ENCODE measurements around the gene PCDHB14. TPM values are rescaled to one million over a fixed set of nuclear protein-coding genes. Genes with fewer than 3 reads are reported as not detected.
"Not testable (repeated sequence)": the region's sequence is repeated elsewhere in the genome, so short reads cannot be mapped to it uniquely, and the experiment has no call there.

The PCDHB14 gene
- total RNA-seq (not detected), polyA plus RNA-seq (not detected), total RNA-seq (0 reads per million in 6 experiments)

DNA sequence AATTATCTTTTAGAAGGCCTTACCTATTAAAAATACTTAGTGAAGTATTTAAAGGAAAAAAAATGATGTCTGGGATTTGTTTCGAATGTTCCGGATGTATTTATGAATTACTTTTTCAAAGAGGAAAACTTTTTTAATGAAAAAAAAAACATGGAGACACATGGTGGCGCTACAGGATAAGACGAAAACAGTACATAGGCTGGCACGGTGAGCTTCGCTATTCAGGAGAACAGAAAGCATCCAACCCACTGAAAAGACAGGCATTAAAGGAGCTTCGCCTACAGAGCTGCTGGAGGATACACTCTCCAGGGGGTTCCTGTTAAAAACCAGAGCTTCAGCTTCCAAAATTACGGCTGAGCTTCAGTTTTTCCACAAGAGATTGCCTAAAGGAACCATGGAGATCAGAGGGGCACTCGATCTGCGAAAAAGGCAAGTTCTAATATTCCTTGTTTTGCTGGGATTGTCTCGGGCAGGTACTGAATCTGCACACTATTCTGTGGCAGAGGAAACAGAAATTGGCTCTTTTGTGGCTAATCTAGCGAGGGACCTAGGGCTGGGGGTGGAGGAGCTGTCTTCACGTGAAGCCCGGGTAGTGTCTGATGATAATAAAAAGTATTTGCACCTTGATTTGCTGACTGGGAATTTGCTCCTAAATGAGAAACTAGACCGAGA is at the start of gene PCDHB14:
PCDHB14 (plus strand) TSS at position 232 of the 672 bp plus-strand sequence; CDS start at position 395, 163 bp downstream.
- Mint-ChIP-seq H3K27ac (no peak within 1 kb of the TSS), H3K4me3 (peak within 1 kb of the TSS in 6 of 10 donors; percentile 13 to 55 (median 20)), H3K27me3 (peaks cover 33 to 63% (median 60%) of the 10 kb centered on the region in 5 donors), H3K9me3 (peaks cover 7 to 78% (median 34%) of the 10 kb centered on the region in 9 donors), H3K4me1 (peaks cover 0 to 2% (median 0%) of the 10 kb centered on the region in 4 donors), H3K36me3 (peaks cover 6 to 45% (median 14%) of the 10 kb centered on the region in 3 donors)
- peak in 1 of 10 donors; percentile 2 for DNase-seq
- ATAC-seq = no peak
- POLR2A ChIA-PET = no interaction called here

DNA sequence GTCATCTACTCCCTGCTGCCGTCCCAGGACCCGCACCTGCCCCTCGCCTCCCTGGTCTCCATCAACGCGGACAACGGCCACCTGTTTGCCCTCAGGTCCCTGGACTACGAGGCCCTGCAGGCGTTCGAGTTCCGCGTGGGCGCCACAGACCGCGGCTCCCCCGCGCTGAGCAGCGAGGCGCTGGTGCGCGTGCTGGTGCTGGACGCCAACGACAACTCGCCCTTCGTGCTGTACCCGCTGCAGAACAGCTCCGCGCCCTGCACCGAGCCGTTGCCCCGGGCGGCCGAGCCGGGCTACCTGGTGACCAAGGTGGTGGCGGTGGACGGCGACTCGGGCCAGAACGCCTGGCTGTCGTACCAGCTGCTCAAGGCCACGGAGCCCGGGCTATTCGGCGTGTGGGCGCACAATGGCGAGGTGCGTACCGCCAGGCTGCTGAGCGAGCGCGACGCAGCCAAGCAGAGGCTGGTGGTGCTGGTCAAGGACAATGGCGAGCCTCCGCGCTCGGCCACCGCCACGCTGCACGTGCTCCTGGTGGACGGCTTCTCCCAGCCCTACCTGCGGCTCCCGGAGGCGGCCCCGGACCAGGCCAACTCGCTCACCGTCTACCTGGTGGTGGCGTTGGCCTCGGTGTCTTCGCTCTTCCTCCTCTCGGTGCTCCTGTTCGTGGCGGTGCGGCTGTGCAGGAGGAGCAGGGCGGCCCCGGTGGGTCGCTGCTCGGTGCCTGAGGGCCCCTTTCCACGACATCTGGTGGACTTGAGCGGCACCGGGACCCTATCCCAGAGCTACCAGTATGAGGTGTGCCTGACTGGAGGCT is 48.6 kb upstream of the PCDHB14 start:
- H3K27ac Mint-ChIP-seq, ATAC-seq, H3K4me1 Mint-ChIP-seq, POLR2A ChIA-PET, DNase-seq: not testable (repeated sequence)
- Mint-ChIP-seq H3K9me3 (peaks cover 0 to 24% (median 11%) of the 10 kb centered on the region in 9 donors), H3K4me3 (peak overlapping the region in 1 of 10 donors; percentile 10), H3K27me3 (peaks cover 10 to 29% (median 24%) of the 10 kb centered on the region in 5 donors), H3K36me3 (peaks cover 0 to 16% (median 5%) of the 10 kb centered on the region in 3 donors)

DNA sequence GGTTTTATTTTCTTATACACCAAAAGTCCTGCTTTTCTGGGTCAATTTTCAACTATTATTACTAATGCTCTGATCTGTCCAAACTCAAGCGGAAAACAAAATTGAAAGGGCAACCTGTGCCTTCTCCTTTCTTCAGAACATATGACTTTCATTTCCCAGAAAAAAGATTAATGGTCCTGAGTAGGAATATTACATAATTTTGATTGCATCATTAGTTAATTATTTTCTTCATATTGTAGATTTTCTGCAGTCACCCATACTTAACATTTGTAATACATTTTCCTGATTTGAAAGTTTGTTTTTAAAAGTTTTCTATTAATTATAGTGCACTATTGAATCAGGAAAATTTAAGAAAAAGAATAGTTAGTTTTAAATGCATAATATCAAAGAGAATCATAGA is 47.2 kb upstream of the PCDHB14 start:
- ATAC-seq = no peak
- DNase-seq = no peak
- Mint-ChIP-seq H3K4me3 (no peak overlapping the region), H3K27me3 (peaks cover 14 to 28% (median 19%) of the 10 kb centered on the region in 5 donors), H3K27ac (no peak overlapping the region), H3K9me3 (peaks cover 0 to 31% (median 17%) of the 10 kb centered on the region in 9 donors), H3K36me3 (peaks cover 0 to 21% (median 5%) of the 10 kb centered on the region in 3 donors), H3K4me1 (peaks cover 0 to 6% (median 2%) of the 10 kb centered on the region in 4 donors)
- POLR2A ChIA-PET = no interaction called here

DNA sequence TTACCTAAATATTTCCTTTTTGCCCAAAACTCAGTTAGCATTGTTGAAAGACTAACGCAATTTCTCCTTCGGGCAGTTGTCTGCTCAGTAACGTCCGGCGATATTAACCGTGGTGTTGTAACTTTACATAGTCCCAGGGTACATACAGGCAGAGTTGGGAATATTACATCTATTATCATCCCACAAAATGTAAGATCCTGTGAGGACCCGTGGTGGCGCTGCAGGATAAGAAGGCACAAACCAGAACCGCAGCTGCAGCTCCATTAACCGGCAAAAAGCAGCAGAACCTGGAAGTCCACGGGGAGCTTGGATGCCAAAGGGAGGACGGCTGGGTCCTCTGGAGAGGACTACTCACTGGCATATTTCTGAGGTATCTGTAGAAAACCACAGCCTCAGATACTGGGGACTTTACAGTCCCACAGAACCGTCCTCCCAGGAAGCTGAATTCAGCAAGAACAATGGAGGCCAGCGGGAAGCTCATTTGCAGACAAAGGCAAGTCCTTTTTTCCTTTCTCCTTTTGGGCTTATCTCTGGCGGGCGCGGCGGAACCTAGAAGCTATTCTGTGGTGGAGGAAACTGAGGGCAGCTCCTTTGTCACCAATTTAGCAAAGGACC is 45.5 kb upstream of the PCDHB14 start, which contains the start of gene PCDHB8:
PCDHB8 (plus strand) TSS at position 214 of the 615 bp plus-strand sequence; CDS start at position 459, 245 bp downstream.
- Mint-ChIP-seq H3K9me3 (peaks cover 0 to 40% (median 25%) of the 10 kb centered on the region in 9 donors), H3K27me3 (peaks cover 21 to 36% (median 26%) of the 10 kb centered on the region in 5 donors), H3K36me3 (peaks cover 1 to 22% (median 4%) of the 10 kb centered on the region in 3 donors)
- H3K4me3 Mint-ChIP-seq, ATAC-seq, H3K27ac Mint-ChIP-seq, POLR2A ChIA-PET, H3K4me1 Mint-ChIP-seq, DNase-seq: not testable (repeated sequence)

DNA sequence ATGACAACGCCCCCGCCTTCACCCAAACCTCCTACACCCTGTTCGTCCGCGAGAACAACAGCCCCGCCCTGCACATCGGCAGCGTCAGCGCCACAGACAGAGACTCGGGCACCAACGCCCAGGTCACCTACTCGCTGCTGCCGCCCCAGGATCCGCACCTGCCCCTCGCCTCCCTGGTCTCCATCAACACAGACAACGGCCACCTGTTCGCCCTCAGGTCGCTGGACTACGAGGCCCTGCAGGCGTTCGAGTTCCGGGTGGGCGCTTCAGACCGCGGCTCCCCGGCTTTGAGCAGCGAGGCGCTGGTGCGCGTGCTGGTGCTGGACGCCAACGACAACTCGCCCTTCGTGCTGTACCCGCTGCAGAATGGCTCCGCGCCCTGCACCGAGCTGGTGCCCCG is 43.8 kb upstream of the PCDHB14 start:
- H3K27me3 Mint-ChIP-seq = peaks cover 20 to 33% (median 25%) of the 10 kb centered on the region in 5 donors
- H3K27ac Mint-ChIP-seq, H3K4me1 Mint-ChIP-seq, H3K4me3 Mint-ChIP-seq, POLR2A ChIA-PET, ATAC-seq: not testable (repeated sequence)
- DNase-seq = peak in 1 of 10 donors; percentile 65
- peaks cover 0 to 23% (median 4%) of the 10 kb centered on the region in 3 donors for H3K36me3 Mint-ChIP-seq
- H3K9me3 Mint-ChIP-seq = peaks cover 0 to 35% (median 24%) of the 10 kb centered on the region in 9 donors

DNA sequence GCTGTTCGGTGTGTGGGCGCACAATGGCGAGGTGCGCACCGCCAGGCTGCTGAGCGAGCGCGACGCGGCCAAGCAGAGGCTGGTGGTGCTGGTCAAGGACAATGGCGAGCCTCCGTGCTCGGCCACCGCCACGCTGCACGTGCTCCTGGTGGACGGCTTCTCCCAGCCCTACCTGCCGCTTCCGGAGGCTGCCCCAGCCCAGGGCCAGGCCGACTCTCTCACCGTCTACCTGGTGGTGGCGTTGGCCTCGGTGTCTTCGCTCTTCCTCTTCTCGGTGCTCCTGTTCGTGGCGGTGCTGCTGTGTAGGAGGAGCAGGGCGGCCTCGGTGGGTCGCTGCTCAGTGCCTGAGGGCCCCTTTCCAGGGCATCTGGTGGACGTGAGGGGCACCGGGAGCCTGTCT is 43.3 kb upstream of the PCDHB14 start:
- Mint-ChIP-seq H3K9me3 (peaks cover 0 to 38% (median 28%) of the 10 kb centered on the region in 9 donors), H3K36me3 (peaks cover 5 to 28% (median 7%) of the 10 kb centered on the region in 3 donors), H3K27me3 (peaks cover 25 to 38% (median 30%) of the 10 kb centered on the region in 5 donors), H3K4me3 (peak overlapping the region in 1 of 10 donors; percentile 43)
- POLR2A ChIA-PET, ATAC-seq, H3K27ac Mint-ChIP-seq, H3K4me1 Mint-ChIP-seq: not testable (repeated sequence)
- peak in 1 of 10 donors; percentile 53 for DNase-seq

DNA sequence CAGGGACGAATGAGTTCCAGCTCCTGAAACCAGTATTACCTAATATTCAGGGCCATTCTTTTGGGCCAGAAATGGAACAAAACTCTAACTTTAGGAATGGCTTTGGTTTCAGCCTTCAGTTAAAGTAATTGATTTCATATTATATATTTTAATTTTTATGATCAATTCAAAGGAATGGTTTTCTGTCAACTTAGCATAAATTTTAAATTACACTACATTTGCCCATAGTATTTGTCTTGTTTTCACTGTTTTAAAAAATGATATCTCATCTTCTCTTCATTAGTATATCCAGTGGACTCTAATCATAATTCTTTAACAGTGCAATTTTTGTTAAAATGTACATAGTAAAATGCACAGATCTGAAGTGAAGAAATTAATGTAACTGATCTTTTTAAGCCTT is 42.8 kb upstream of the PCDHB14 start:
- ATAC-seq = no peak
- DNase-seq = no peak
- peak overlapping the region in 1 of 10 donors; percentile 43 for H3K4me3 Mint-ChIP-seq
- peaks cover 5 to 32% (median 9%) of the 10 kb centered on the region in 3 donors for H3K36me3 Mint-ChIP-seq
- H3K4me1 Mint-ChIP-seq = no peaks in the 10 kb centered on the region
- H3K9me3 Mint-ChIP-seq = peaks cover 0 to 40% (median 32%) of the 10 kb centered on the region in 9 donors
- POLR2A ChIA-PET = no interaction called here
- no peak overlapping the region for H3K27ac Mint-ChIP-seq
- peaks cover 27 to 40% (median 34%) of the 10 kb centered on the region in 5 donors for H3K27me3 Mint-ChIP-seq

DNA sequence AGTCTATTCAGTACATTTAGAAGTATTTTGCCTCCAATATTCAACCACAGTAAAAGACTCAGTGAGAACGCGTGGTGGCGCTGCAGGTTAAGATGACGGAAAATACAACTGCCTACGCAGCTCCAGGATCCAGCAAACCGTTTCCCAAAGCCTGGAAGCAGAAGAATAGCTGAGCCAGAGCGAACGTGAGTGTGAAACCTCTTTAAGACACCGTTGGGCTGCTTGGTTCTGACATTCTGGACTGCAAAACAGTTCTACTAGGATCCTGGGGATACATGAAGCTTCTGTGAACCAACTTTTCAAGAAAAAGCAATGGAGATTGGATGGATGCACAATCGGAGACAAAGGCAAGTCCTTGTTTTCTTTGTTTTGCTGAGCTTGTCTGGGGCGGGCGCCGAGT is 40.9 kb upstream of the PCDHB14 start, which contains the start of gene PCDHB16:
PCDHB16 (plus strand) TSS at position 140 of the 400 bp plus-strand sequence; CDS start at position 313, 173 bp downstream.
- no peak within 1 kb of the TSS for H3K27ac Mint-ChIP-seq
- H3K27me3 Mint-ChIP-seq = peaks cover 37 to 55% (median 45%) of the 10 kb centered on the region in 5 donors
- peaks cover 5 to 43% (median 9%) of the 10 kb centered on the region in 3 donors for H3K36me3 Mint-ChIP-seq
- no peak for ATAC-seq
- DNase-seq = no peak
- POLR2A ChIA-PET = no interaction called here
- no peak within 1 kb of the TSS for H3K4me3 Mint-ChIP-seq
- H3K4me1 Mint-ChIP-seq = peaks cover 2 to 6% (median 4%) of the 10 kb centered on the region in 4 donors
- peaks cover 6 to 47% (median 41%) of the 10 kb centered on the region in 9 donors for H3K9me3 Mint-ChIP-seq

DNA sequence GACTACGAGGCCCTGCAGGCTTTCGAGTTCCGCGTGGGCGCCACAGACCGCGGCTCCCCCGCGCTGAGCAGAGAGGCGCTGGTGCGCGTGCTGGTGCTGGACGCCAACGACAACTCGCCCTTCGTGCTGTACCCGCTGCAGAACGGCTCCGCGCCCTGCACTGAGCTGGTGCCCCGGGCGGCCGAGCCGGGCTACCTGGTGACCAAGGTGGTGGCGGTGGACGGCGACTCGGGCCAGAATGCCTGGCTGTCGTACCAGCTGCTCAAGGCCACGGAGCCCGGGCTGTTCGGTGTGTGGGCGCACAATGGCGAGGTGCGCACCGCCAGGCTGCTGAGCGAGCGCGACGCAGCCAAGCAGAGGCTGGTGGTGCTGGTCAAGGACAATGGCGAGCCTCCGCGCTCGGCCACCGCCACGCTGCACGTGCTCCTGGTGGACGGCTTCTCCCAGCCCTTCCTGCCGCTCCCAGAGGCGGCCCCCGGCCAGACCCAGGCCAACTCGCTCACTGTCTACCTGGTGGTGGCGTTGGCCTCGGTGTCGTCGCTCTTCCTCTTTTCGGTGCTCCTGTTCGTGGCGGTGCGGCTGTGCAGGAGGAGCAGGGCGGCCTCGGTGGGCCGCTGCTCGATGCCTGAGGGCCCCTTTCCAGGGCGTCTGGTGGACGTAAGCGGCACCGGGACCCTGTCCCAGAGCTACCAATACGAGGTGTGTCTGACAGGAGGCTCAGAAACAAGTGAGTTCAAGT is 38.9 kb upstream of the PCDHB14 start:
- POLR2A ChIA-PET, DNase-seq, H3K27ac Mint-ChIP-seq, ATAC-seq, H3K4me3 Mint-ChIP-seq: not testable (repeated sequence)
- Mint-ChIP-seq H3K9me3 (peaks cover 6 to 60% (median 49%) of the 10 kb centered on the region in 9 donors), H3K4me1 (peaks cover 2 to 11% (median 4%) of the 10 kb centered on the region in 4 donors), H3K36me3 (peaks cover 12 to 53% (median 14%) of the 10 kb centered on the region in 3 donors), H3K27me3 (peaks cover 42 to 70% (median 56%) of the 10 kb centered on the region in 5 donors)

DNA sequence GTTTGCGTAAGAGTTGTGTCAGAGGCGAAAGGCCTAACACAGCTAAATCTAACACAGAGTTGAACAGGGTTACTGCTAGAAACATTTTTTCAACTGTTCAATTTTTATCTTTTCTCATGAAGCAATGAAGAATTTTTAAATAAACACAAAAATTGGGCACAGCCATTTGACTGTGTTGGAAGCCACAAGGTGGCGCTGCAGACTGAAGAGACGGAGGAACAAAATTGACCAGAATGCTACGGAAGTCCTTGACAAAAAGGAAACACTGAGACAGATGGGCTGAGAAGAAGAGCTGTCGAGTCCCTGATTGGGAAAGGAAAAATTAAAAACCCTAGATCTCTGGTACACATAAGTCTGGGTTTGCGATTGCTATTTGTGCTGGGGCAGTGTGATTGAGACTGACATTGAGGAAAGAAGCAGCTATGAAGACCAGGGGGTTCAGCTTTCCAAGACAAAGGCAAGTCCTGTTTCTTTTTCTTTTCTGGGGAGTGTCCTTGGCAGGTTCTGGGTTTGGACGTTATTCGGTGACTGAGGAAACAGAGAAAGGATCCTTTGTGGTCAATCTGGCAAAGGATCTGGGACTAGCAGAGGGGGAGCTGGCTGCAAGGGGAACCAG is 36.1 kb upstream of the PCDHB14 start, which contains the start of gene PCDHB9:
PCDHB9 (plus strand) TSS at position 265 of the 616 bp plus-strand sequence; CDS start at position 423, 158 bp downstream.
- no peak for ATAC-seq
- Mint-ChIP-seq H3K4me3 (peak within 1 kb of the TSS in 8 of 10 donors; percentile 12 to 56 (median 34)), H3K27me3 (peaks cover 44 to 82% (median 67%) of the 10 kb centered on the region in 5 donors), H3K4me1 (peaks cover 2 to 11% (median 4%) of the 10 kb centered on the region in 4 donors), H3K9me3 (peaks cover 6 to 71% (median 50%) of the 10 kb centered on the region in 9 donors), H3K36me3 (peaks cover 22 to 53% (median 25%) of the 10 kb centered on the region in 3 donors), H3K27ac (peak within 1 kb of the TSS in 1 of 10 donors; percentile 6)
- POLR2A ChIA-PET = no interaction called here
- DNase-seq = peak in 3 of 10 donors; percentile 6 to 22 (median 17)

DNA sequence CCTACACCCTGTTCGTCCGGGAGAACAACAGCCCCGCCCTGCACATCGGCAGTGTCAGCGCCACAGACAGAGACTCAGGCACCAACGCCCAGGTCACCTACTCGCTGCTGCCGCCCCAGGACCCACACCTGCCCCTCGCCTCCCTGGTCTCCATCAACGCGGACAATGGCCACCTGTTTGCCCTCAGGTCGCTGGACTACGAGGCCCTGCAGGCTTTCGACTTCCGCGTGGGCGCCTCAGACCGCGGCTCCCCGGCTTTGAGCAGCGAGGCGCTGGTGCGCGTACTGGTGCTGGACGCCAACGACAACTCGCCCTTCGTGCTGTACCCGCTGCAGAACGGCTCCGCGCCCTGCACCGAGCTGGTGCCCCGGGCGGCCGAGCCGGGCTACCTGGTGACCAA is 34.5 kb upstream of the PCDHB14 start:
- H3K4me3 Mint-ChIP-seq = not testable (repeated sequence)

More for the DNA sequence above, 34.5 kb upstream of the PCDHB14 start:
- Mint-ChIP-seq H3K27me3 (peaks cover 43 to 82% (median 59%) of the 10 kb centered on the region in 5 donors), H3K4me1 (peaks cover 2 to 11% (median 4%) of the 10 kb centered on the region in 4 donors), H3K36me3 (peaks cover 27 to 53% (median 31%) of the 10 kb centered on the region in 3 donors), H3K9me3 (peaks cover 6 to 71% (median 40%) of the 10 kb centered on the region in 9 donors)
- H3K27ac Mint-ChIP-seq, DNase-seq, ATAC-seq, POLR2A ChIA-PET: not testable (repeated sequence)

Data from naive thymus-derived CD8-positive, alpha-beta T cell (primary cell).